Measurements from ENCODE around the gene INPP5D.
"Not testable (repeated sequence)": the region's sequence is repeated elsewhere in the genome, so short reads cannot be mapped to it uniquely, and the experiment has no call there.

The INPP5D gene

GRCh38 chr2:233171344-233171743 is 111.2 kb downstream of the INPP5D start:
- H3K36me3 ChIP-seq (ENCODE audit: control insufficient read depth, insufficient read depth, low read length), result no peaks in the 10 kb centered on the region
- no peak overlapping the region for H3K4me3 ChIP-seq (ENCODE audit: low read length)
- no peaks in the 10 kb centered on the region for H3K27me3 ChIP-seq (ENCODE audit: control insufficient read depth, insufficient read depth, low read length)
- H3K4me1 ChIP-seq (ENCODE audit: control insufficient read depth, insufficient read depth, low read length), result peaks cover 2% of the 10 kb centered on the region
- no peak overlapping the region for H3K9ac ChIP-seq (ENCODE audit: low read length)
- no peaks in the 10 kb centered on the region for H3K9me3 ChIP-seq (ENCODE audit: control insufficient read depth, low read length)

GRCh38 chr2:233173115-233173514 is 113.0 kb downstream of the INPP5D start:
- Histone ChIP-seq H3K4me1 (ENCODE audit: control insufficient read depth, insufficient read depth, low read length) (no peaks in the 10 kb centered on the region), H3K9ac (ENCODE audit: low read length) (no peak overlapping the region), H3K36me3 (ENCODE audit: control insufficient read depth, insufficient read depth, low read length) (no peaks in the 10 kb centered on the region), H3K9me3 (ENCODE audit: control insufficient read depth, low read length) (no peaks in the 10 kb centered on the region), H3K27me3 (ENCODE audit: control insufficient read depth, insufficient read depth, low read length) (no peaks in the 10 kb centered on the region), H3K4me3 (ENCODE audit: low read length) (no peak overlapping the region)

DNA sequence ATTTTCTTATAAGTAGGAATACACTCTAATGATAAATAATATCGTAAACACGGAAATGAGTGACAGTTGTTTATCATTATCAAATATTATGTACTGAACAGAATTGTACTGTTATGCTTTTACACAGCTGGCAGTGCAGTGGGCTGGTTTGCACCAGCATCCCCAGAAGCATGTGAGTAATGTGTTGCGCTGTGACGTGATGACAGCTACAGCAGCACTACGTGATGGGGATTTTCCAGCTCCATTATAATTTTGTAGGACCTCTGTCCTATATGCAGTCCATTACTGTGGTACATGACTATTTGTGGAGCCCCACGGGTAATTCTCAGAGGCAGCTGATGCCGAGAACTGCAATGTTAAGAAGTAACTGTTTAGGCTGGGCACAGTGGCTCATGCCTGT is 114.0 kb downstream of the INPP5D start:
- Histone ChIP-seq H3K9me3 (ENCODE audit: control insufficient read depth, low read length) (no peaks in the 10 kb centered on the region), H3K36me3 (ENCODE audit: control insufficient read depth, insufficient read depth, low read length) (no peaks in the 10 kb centered on the region), H3K27me3 (ENCODE audit: control insufficient read depth, insufficient read depth, low read length) (no peaks in the 10 kb centered on the region)

GRCh38 chr2:233178994-233179847 is 119.1 kb downstream of the INPP5D start:
- Histone ChIP-seq H3K4me3 (ENCODE audit: low read length) (no peak overlapping the region), H3K27me3 (ENCODE audit: control insufficient read depth, insufficient read depth, low read length) (no peaks in the 10 kb centered on the region), H3K9me3 (ENCODE audit: control insufficient read depth, low read length) (no peaks in the 10 kb centered on the region), H3K9ac (ENCODE audit: low read length) (no peak overlapping the region), H3K36me3 (ENCODE audit: control insufficient read depth, insufficient read depth, low read length) (no peaks in the 10 kb centered on the region), H3K4me1 (ENCODE audit: control insufficient read depth, insufficient read depth, low read length) (no peaks in the 10 kb centered on the region)

More for the DNA sequence above, 114.0 kb downstream of the INPP5D start:
- Histone ChIP-seq H3K4me3 (ENCODE audit: low read length) (no peak overlapping the region), H3K9ac (ENCODE audit: low read length) (no peak overlapping the region), H3K4me1 (ENCODE audit: control insufficient read depth, insufficient read depth, low read length) (no peaks in the 10 kb centered on the region)

GRCh38 chr2:233179848-233180366 is 119.8 kb downstream of the INPP5D start:
- no peaks in the 10 kb centered on the region for H3K9me3 ChIP-seq (ENCODE audit: control insufficient read depth, low read length)
- no peaks in the 10 kb centered on the region for H3K27me3 ChIP-seq (ENCODE audit: control insufficient read depth, insufficient read depth, low read length)
- H3K9ac ChIP-seq (ENCODE audit: low read length), result no peak overlapping the region
- H3K36me3 ChIP-seq (ENCODE audit: control insufficient read depth, insufficient read depth, low read length), result no peaks in the 10 kb centered on the region
- no peak overlapping the region for H3K4me3 ChIP-seq (ENCODE audit: low read length)
- no peaks in the 10 kb centered on the region for H3K4me1 ChIP-seq (ENCODE audit: control insufficient read depth, insufficient read depth, low read length)

GRCh38 chr2:233183869-233184418 is 123.8 kb downstream of the INPP5D start:
- Histone ChIP-seq H3K36me3 (ENCODE audit: control insufficient read depth, insufficient read depth, low read length) (no peaks in the 10 kb centered on the region), H3K27me3 (ENCODE audit: control insufficient read depth, insufficient read depth, low read length) (no peaks in the 10 kb centered on the region), H3K9me3 (ENCODE audit: control insufficient read depth, low read length) (no peaks in the 10 kb centered on the region), H3K9ac (ENCODE audit: low read length) (no peak overlapping the region), H3K4me1 (ENCODE audit: control insufficient read depth, insufficient read depth, low read length) (no peaks in the 10 kb centered on the region), H3K4me3 (ENCODE audit: low read length) (no peak overlapping the region)

DNA sequence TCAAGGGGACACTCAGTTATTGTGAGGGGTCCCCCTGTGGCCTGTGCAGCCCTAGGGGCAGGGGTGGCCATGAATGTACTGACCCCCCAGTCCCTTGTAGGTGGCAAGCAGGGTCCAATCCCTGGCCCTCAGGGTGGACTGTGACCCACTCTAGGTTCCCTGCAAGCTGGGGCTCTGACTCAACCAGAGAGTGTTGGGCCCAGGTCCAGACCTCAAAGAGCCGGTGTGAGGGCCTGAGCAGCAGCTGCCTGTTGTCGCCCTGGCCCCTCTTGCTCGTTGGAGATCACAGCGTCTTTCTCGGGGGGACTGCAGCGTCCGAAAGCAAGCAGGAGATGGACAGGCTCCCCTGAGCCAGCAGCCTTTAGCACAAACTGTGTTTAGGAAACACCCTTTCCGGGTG is 124.5 kb downstream of the INPP5D start:
- no peaks in the 10 kb centered on the region for H3K27me3 ChIP-seq (ENCODE audit: control insufficient read depth, insufficient read depth, low read length)
- no peaks in the 10 kb centered on the region for H3K4me1 ChIP-seq (ENCODE audit: control insufficient read depth, insufficient read depth, low read length)
- H3K36me3 ChIP-seq (ENCODE audit: control insufficient read depth, insufficient read depth, low read length), result no peaks in the 10 kb centered on the region
- no peak overlapping the region for H3K4me3 ChIP-seq (ENCODE audit: low read length)
- H3K9me3 ChIP-seq (ENCODE audit: control insufficient read depth, low read length), result no peaks in the 10 kb centered on the region
- no peak overlapping the region for H3K9ac ChIP-seq (ENCODE audit: low read length)

DNA sequence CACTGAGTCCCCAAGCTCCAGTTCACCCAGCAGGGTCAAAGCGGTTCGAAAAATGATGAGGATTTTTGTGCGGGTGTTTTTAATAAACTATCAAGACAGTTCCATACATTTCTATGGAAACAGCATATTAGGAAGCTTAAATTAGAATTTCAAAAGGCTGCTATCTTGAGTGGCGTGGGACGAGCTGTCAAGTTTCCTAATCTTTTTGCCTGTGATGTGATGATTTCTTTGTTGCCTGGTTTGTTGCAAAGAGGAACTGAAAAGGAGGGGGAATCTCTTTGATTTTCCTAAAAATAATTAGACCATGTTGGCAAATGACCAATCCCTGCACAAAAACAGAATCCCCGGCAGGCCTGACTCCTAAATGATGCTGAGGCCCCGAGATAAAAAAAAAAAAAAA is 125.2 kb downstream of the INPP5D start:
- H3K4me3 ChIP-seq (ENCODE audit: low read length), result no peak overlapping the region
- no peaks in the 10 kb centered on the region for H3K4me1 ChIP-seq (ENCODE audit: control insufficient read depth, insufficient read depth, low read length)
- no peaks in the 10 kb centered on the region for H3K36me3 ChIP-seq (ENCODE audit: control insufficient read depth, insufficient read depth, low read length)
- no peak overlapping the region for H3K9ac ChIP-seq (ENCODE audit: low read length)
- no peaks in the 10 kb centered on the region for H3K27me3 ChIP-seq (ENCODE audit: control insufficient read depth, insufficient read depth, low read length)
- no peaks in the 10 kb centered on the region for H3K9me3 ChIP-seq (ENCODE audit: control insufficient read depth, low read length)

DNA sequence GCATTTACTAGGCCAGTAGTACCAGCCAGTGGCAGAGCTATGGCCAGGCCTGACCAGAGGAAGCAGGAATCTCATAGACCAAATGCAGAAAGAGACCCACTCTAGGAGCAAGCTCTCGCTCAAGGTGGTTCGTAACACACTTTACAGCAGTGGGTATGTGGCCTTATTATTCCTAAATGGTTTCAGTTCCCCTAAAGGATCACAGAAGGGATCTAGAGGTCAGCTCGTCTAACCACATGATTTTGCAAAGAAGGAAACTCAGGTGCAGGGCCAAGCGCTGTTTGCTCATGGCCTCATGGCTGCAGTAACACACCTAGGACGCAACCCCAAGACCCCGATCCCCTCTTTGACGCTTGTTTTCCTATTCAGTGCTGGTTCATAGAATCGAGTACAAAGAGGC is 125.8 kb downstream of the INPP5D start:
- Histone ChIP-seq H3K36me3 (ENCODE audit: control insufficient read depth, insufficient read depth, low read length) (no peaks in the 10 kb centered on the region), H3K9me3 (ENCODE audit: control insufficient read depth, low read length) (no peaks in the 10 kb centered on the region), H3K9ac (ENCODE audit: low read length) (no peak overlapping the region), H3K4me3 (ENCODE audit: low read length) (no peak overlapping the region), H3K27me3 (ENCODE audit: control insufficient read depth, insufficient read depth, low read length) (no peaks in the 10 kb centered on the region), H3K4me1 (ENCODE audit: control insufficient read depth, insufficient read depth, low read length) (no peaks in the 10 kb centered on the region)

DNA sequence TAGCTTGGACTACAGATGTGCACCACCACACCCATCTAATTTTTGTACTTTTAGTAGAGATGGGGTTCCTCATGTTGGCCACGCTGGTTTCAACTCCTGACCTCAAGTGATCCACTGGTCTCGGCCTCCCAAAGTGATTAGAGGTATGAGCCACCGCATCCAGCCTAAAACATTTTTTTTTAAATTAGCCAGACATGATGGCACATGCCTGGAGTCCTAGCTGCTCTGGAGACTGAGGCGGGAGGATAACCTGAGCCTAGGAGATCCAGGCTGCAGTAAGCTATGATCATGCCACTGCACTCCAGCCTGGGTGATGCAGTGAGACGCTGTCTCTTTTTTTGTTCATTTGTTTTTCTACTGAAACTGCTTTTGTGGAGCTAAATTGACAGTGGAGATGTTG is 126.7 kb downstream of the INPP5D start:
- Histone ChIP-seq H3K36me3 (ENCODE audit: control insufficient read depth, insufficient read depth, low read length) (no peaks in the 10 kb centered on the region), H3K4me1 (ENCODE audit: control insufficient read depth, insufficient read depth, low read length) (no peaks in the 10 kb centered on the region), H3K9me3 (ENCODE audit: control insufficient read depth, low read length) (no peaks in the 10 kb centered on the region), H3K4me3 (ENCODE audit: low read length) (no peak overlapping the region), H3K9ac (ENCODE audit: low read length) (no peak overlapping the region), H3K27me3 (ENCODE audit: control insufficient read depth, insufficient read depth, low read length) (no peaks in the 10 kb centered on the region)

DNA sequence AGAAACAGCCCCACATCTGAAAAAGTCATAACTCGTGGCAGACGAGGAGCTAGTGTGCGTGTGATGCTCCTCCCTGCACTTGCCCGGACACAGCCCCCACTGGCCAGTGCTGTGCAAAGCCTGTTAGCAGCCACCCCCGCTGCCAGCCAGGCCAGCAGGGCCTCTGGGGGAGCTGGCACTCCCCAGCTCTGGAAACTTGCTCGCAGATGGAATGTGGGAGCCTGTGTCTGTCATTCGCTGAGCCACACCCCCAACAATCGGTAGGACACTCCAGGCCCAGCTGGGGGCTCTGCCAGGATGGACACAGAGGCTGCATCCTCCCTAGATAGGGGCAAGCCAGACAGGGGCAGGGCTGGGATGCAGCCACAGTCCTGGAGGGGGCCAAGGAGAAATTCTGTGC is 128.9 kb downstream of the INPP5D start:
- Histone ChIP-seq H3K9me3 (ENCODE audit: control insufficient read depth, low read length) (no peaks in the 10 kb centered on the region), H3K4me1 (ENCODE audit: control insufficient read depth, insufficient read depth, low read length) (no peaks in the 10 kb centered on the region), H3K36me3 (ENCODE audit: control insufficient read depth, insufficient read depth, low read length) (no peaks in the 10 kb centered on the region), H3K9ac (ENCODE audit: low read length) (no peak overlapping the region), H3K4me3 (ENCODE audit: low read length) (no peak overlapping the region), H3K27me3 (ENCODE audit: control insufficient read depth, insufficient read depth, low read length) (no peaks in the 10 kb centered on the region)

GRCh38 chr2:233191016-233191415 is 130.9 kb downstream of the INPP5D start:
- not testable (repeated sequence) for H3K36me3 ChIP-seq (ENCODE audit: control insufficient read depth, insufficient read depth, low read length); H3K9me3 ChIP-seq (ENCODE audit: control insufficient read depth, low read length); H3K27me3 ChIP-seq (ENCODE audit: control insufficient read depth, insufficient read depth, low read length); H3K4me3 ChIP-seq (ENCODE audit: low read length); H3K4me1 ChIP-seq (ENCODE audit: control insufficient read depth, insufficient read depth, low read length); H3K9ac ChIP-seq (ENCODE audit: low read length)
